ENCODE measurements around the gene KCNG2.

The KCNG2 gene

GRCh38 chr18:79770501-79770815, 27.3 kb upstream of the KCNG2 start:
- POLR2A ChIA-PET, result no interaction called here
- TF ChIP-seq ZNF571 (tag by site-specific recombination; IDR thresholded peaks at IDR 0.05), result no peak
- H3K4me1 ChIP-seq (ENCODE audit: control insufficient read depth, insufficient read depth, low read length), result no peaks in the 10 kb centered on the region
- no peak overlapping the region for H3K4me3 ChIP-seq (ENCODE audit: low read depth, low read length)
- H3K36me3 ChIP-seq (ENCODE audit: control insufficient read depth in 2 of 2, insufficient read depth in 1 of 2, low read length in 2 of 2), result no peaks in the 10 kb centered on the region
- CTCF ChIA-PET, result no interaction called here
- no peak overlapping the region for H3K27ac ChIP-seq (ENCODE audit: extremely low read depth, low read depth, low read length)
- no peaks in the 10 kb centered on the region; the same call in 1 of the 2 replicates for H3K9me3 ChIP-seq (ENCODE audit: control insufficient read depth, insufficient read depth, low read depth, low read length)

GRCh38 chr18:79770826-79771225, 26.9 kb upstream of the KCNG2 start:
- Histone ChIP-seq H3K4me3 (ENCODE audit: low read depth, low read length) (no peak overlapping the region), H3K27ac (ENCODE audit: extremely low read depth, low read depth, low read length) (no peak overlapping the region), H3K9me3 (ENCODE audit: control insufficient read depth, insufficient read depth, low read depth, low read length) (no peaks in the 10 kb centered on the region; the same call in 1 of the 2 replicates), H3K4me1 (ENCODE audit: control insufficient read depth, insufficient read depth, low read length) (no peaks in the 10 kb centered on the region), H3K36me3 (ENCODE audit: control insufficient read depth in 2 of 2, insufficient read depth in 1 of 2, low read length in 2 of 2) (no peaks in the 10 kb centered on the region)
- no peak for TF ChIP-seq ZNF280C (tag by site-specific recombination; IDR thresholded peaks at IDR 0.05)
- no peak for TF ChIP-seq ZNF658 (tag by site-specific recombination; IDR thresholded peaks at IDR 0.05)
- no peak for TF ChIP-seq ZNF830 (tag by site-specific recombination; IDR thresholded peaks at IDR 0.05; ENCODE audit: low read depth)
- TF ChIP-seq BCL11A (tag by site-specific recombination; IDR thresholded peaks at IDR 0.05; ENCODE audit: low read depth), result no peak
- no peak for TF ChIP-seq ZNF768 (tag by site-specific recombination; IDR thresholded peaks at IDR 0.05)
- no peak for TF ChIP-seq ZNF521 (tag by site-specific recombination; IDR thresholded peaks at IDR 0.05)
- no peak for TF ChIP-seq ZNF513 (tag by site-specific recombination; IDR thresholded peaks at IDR 0.05)
- TF ChIP-seq ZNF248 (tag by site-specific recombination; IDR thresholded peaks at IDR 0.05), result no peak
- no peak for TF ChIP-seq ZNF2 (tag by site-specific recombination; IDR thresholded peaks at IDR 0.05)
- TF ChIP-seq ZNF776 (tag by site-specific recombination; IDR thresholded peaks at IDR 0.05; ENCODE audit: borderline replicate concordance), result no peak
- TF ChIP-seq ZNF660 (tag by site-specific recombination; IDR thresholded peaks at IDR 0.05), result no peak
- no peak for TF ChIP-seq HOXC10 (CRISPR knock-in tag; IDR thresholded peaks at IDR 0.05)
- no peak for TF ChIP-seq PRDM2 (tag by site-specific recombination; IDR thresholded peaks at IDR 0.05; ENCODE audit: borderline replicate concordance)
- POLR2A ChIA-PET, result no interaction called here
- CTCF ChIA-PET, result no interaction called here
